Transverse colon (tissue), 4 donors: Measurements from ENCODE around the gene KPNA6. TPM values are rescaled to one million over a fixed set of nuclear protein-coding genes. Genes with fewer than 3 reads are reported as not detected.
A peak's percentile ranks its signal among the peaks of the same experiment; 100 is the strongest.
"Not testable (repeated sequence)": the region's sequence is repeated elsewhere in the genome, so short reads cannot be mapped to it uniquely, and the experiment has no call there.

Experiments
- DNase-seq: peaks from one replicate; pipeline ENCODE4 v3.0.0-alpha.2; 2019
- H3K27ac ChIP-seq, 4 donors: fragments of 200-600 bp; sonication (generic); 2 replicates each; pipeline ENCODE4 v1.5.1; 2016 to 2018; ENCODE audit warnings: inconsistent platforms in 4 of 4
- H3K27me3 ChIP-seq: fragments of 200-600 bp; sonication (generic); 2 replicates; pipeline ENCODE4 v1.5.1; 2017; ENCODE audit warnings: inconsistent platforms
- H3K36me3 ChIP-seq, 4 donors: fragments of 200-600 bp; sonication (generic); 2 replicates each; pipeline ENCODE4 v1.5.1; 2017 to 2019; ENCODE audit warnings: inconsistent platforms in 4 of 4
- H3K4me1 ChIP-seq, 4 donors: fragments of 200-600 bp; sonication (generic); 2 replicates each; pipeline ENCODE4 v1.5.1; 2017 to 2020; ENCODE audit warnings: inconsistent platforms in 4 of 4
- H3K4me3 ChIP-seq, 4 donors: fragments of 200-600 bp; sonication (generic); 1 replicate in 1 of 4; 2 replicates in 3 of 4; pipeline versions ENCODE4 v1.5.1 to v1.6.1; 2017 to 2019; ENCODE audit warnings: inconsistent platforms in 4 of 4
- H3K9me3 ChIP-seq, 2 donors: fragments of 200-600 bp; sonication (generic); 2 replicates each; pipeline ENCODE4 v1.5.1; 2017 to 2019; ENCODE audit warnings: inconsistent platforms in 2 of 2
- CTCF ChIP-seq, 5 experiments: fragments of 200-600 bp in 3 of 5; fragments of 450-650 bp in 2 of 5; sonication (generic) in 3 of 5; IDR thresholded peaks; 1 replicate in 2 of 5; 2 replicates in 3 of 5; pipeline ENCODE4 v1.5.1; 2016 to 2017; ENCODE audit warnings: antibody characterized with exemption in 5 of 5, inconsistent platforms in 3 of 5, mild to moderate bottlenecking in 2 of 5, moderate library complexity in 1 of 5
- EP300 ChIP-seq: sonication (generic); formaldehyde crosslinking; IDR thresholded peaks from one replicate; pipeline ENCODE4 v1.6.1; 2017; ENCODE audit warnings: antibody characterized with exemption, low read depth
- POLR2A ChIP-seq: fragments of 450-650 bp; IDR thresholded peaks from one replicate; pipeline ENCODE4 v1.6.1; 2016; ENCODE audit warnings: antibody characterized with exemption, mild to moderate bottlenecking, moderate library complexity
- POLR2AphosphoS5 ChIP-seq, 3 donors: sonication (generic); formaldehyde crosslinking; IDR thresholded peaks; one replicate each; pipeline ENCODE4 v1.6.1; 2016; ENCODE audit warnings: antibody characterized with exemption in 3 of 3
- WGBS, 2 donors: methylation state at CpG; one replicate each; pipeline ENCODE4 v1.1.5; 2018; ENCODE audit warnings: low coverage in 1 of 2; 5-methylcytosine and 5-hydroxymethylcytosine counted together
- in situ Hi-C, 4 donors: fragments of 200-750 bp; cut with MboI; loops; one replicate each; pipeline versions ENCODE4 v1.15.0 to v1.15.1; 2017; ENCODE audit warnings: low sequenced_read_pairs in 3 of 4, low pct_ligation_motif_present in 1 of 4, low pct_unique_long_range_greater_than_20kb in 1 of 4
- intact Hi-C: fragments of 100-400 bp; cut with DNase I; formaldehyde crosslinking; loops from one replicate; pipeline ENCODE4 v1.15.1; 2023; ENCODE audit warnings: low total_unique reads
- total RNA-seq, 4 donors: library from RNA; depleted of rRNA; stranded (reverse); fragments of >200 nt; gene quantifications; one replicate each; pipeline ENCODE4 v1.1.0, GENCODE V29; 2016

KPNA6 gene
- total RNA-seq, 4 donors from 2014 or later, result 20.5 to 30.5 (median 25.4) TPM

- in situ Hi-C loops (no loop called here), intact Hi-C loops (no loop called here)
Observed at GRCh38 chr1:32073299-32074229, 34.3 kb upstream of the KPNA6 start.

GRCh38 chr1:32074841-32075240 lies 33.0 kb upstream of the KPNA6 start:
- Histone ChIP-seq H3K4me3 (no peak overlapping the region), H3K27me3 (no peaks in the 10 kb centered on the region), H3K27ac (no peak overlapping the region), H3K4me1 (peaks cover 8 to 27% (median 15%) of the 10 kb centered on the region in 4 donors), H3K36me3 (peaks cover 0 to 6% (median 0%) of the 10 kb centered on the region in 4 donors), H3K9me3 (no peaks in the 10 kb centered on the region)
- no peak for TF ChIP-seq EP300
- no peak for TF ChIP-seq POLR2A
- no peak for TF ChIP-seq POLR2AphosphoS5 (IDR thresholded peaks at IDR 0.05)
- TF ChIP-seq CTCF (IDR thresholded peaks at IDR 0.05), result no peak
- in situ Hi-C loops, result no loop called here
- DNase-seq, result no peak
- WGBS, 2 donors, result 93% methylated on average over 9 of the region's 9 CpGs; no CpG with 5 or more reads in 1 of the 2 donors
- intact Hi-C loops, result no loop called here

More at GRCh38 chr1:32073299-32074229, 34.3 kb upstream of the KPNA6 start:
- WGBS, 2 donors, result 36 to 50% methylated on average over 10 to 25 of the region's 28 CpGs
- H3K36me3 ChIP-seq, result peaks cover 0 to 6% (median 0%) of the 10 kb centered on the region in 4 donors
- no peak for TF ChIP-seq EP300
- peak in 2 of 5 experiments; percentile 10 to 30 for TF ChIP-seq CTCF (IDR thresholded peaks at IDR 0.05)
- no peaks in the 10 kb centered on the region for H3K9me3 ChIP-seq
- peak overlapping the region; percentile 87 to 99 (median 96) for H3K27ac ChIP-seq
- peaks cover 2% of the 10 kb centered on the region for H3K27me3 ChIP-seq
- peaks cover 8 to 27% (median 15%) of the 10 kb centered on the region in 4 donors for H3K4me1 ChIP-seq
- no peak for DNase-seq
- peak overlapping the region; percentile 74 to 90 (median 80) for H3K4me3 ChIP-seq

DNA sequence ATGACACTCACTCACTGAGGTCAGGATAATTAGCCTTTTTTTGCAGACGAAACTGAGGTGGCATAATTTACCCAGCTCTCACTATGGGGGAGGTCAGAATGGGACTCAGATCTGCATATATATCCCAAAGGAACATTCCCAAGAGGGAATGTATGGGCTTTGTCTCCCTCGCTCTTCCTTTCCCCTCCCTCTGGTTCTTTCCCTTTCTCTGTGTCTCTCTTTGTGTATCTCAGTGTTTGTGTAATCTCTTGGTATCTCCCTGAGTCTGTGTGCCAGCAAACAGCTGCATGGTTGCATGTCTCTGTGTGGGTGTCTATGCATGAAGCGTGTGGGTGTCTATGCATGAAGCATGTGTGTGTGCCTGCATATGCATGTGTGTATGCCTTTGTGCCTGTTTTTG lies 30.4 kb upstream of the KPNA6 start:
- Histone ChIP-seq H3K9me3 (no peaks in the 10 kb centered on the region), H3K27ac (no peak overlapping the region), H3K27me3 (no peaks in the 10 kb centered on the region), H3K4me1 (peaks cover 0 to 11% (median 9%) of the 10 kb centered on the region in 4 donors), H3K4me3 (no peak overlapping the region), H3K36me3 (peaks cover 0 to 11% (median 2%) of the 10 kb centered on the region in 4 donors)
- no peak for TF ChIP-seq EP300
- TF ChIP-seq POLR2AphosphoS5 (IDR thresholded peaks at IDR 0.05), result no peak
- TF ChIP-seq POLR2A, result no peak
- intact Hi-C loops (no loop called here), in situ Hi-C loops (no loop called here)
- DNase-seq, result no peak
- 90 to 100% methylated on average over 1 to 3 of the region's 3 CpGs for WGBS, 2 donors

DNA sequence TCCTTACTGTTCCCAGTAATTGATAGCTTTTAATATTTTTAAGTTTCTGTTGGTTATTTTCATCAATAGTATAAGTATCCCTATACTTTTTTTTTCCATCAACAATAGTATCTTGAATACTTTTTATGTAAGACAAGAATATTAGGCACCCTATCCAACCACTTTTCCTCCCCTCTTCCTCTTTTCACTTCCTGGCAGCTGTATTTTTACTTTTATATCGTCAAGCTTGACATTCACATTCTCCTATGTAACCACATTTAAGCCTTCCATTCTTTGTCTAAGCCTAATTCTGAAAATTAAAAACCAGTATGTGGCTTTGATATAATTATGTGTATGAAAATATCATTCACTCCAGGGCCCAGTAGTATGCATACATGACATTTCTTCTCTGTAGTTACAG lies 25.8 kb upstream of the KPNA6 start:
- TF ChIP-seq CTCF (IDR thresholded peaks at IDR 0.05), result no peak
- no peak for TF ChIP-seq POLR2A
- no peak for TF ChIP-seq EP300
- TF ChIP-seq POLR2AphosphoS5 (IDR thresholded peaks at IDR 0.05), result no peak
- in situ Hi-C loops (no loop called here), intact Hi-C loops (no loop called here)
- H3K4me3 ChIP-seq, result no peak overlapping the region
- no peak for DNase-seq
- 56 to 72% methylated on average over 1 of the region's 1 CpG for WGBS, 2 donors
- no peak overlapping the region for H3K27ac ChIP-seq
- peaks cover 0 to 10% (median 4%) of the 10 kb centered on the region in 4 donors for H3K36me3 ChIP-seq
- H3K9me3 ChIP-seq, result no peaks in the 10 kb centered on the region
- H3K4me1 ChIP-seq, result no peaks in the 10 kb centered on the region
- H3K27me3 ChIP-seq, result no peaks in the 10 kb centered on the region

DNA sequence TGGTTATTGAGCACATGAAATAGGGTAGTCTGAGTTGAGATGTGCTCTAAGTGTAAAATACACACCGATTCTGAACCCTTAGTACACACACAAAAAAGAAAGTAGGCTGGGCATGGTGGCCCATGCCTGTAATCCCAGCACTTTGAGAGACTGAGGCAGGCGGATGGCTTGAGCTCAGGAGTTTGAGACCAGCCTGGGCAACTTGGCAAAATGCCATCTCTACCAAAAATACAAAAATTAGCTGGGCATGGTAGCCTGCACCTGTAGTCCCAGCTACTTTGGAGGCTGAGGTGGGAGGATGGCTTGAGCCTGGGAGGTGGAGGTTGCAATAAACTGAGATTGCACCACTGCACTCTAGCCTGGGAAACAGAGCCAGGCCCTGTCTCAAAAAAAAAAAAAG lies 21.5 kb upstream of the KPNA6 start:
- DNase-seq, result not testable (repeated sequence)
- WGBS, 2 donors, result 97% methylated on average over 2 of the region's 2 CpGs; no CpG with 5 or more reads in 1 of the 2 donors

More for the DNA sequence above, 21.5 kb upstream of the KPNA6 start:
- H3K27ac ChIP-seq, intact Hi-C loops, H3K9me3 ChIP-seq, H3K4me3 ChIP-seq, H3K27me3 ChIP-seq, in situ Hi-C loops, H3K4me1 ChIP-seq: not testable (repeated sequence)
- H3K36me3 ChIP-seq, result peaks cover 0 to 19% (median 2%) of the 10 kb centered on the region in 4 donors
